GM23248 (cell line): Measurements from ENCODE around the gene IFT80. TPM values are rescaled to one million over a fixed set of nuclear protein-coding genes. Genes with fewer than 3 reads are reported as not detected.

ENCODE experiments used
- DNase-seq: peaks from one replicate; pipeline ENCODE4 v3.0.0-alpha.2; 2015
- H2AFZ ChIP-seq: fragments of 200-600 bp; sonication (generic); 2 replicates; pipeline ENCODE4 v1.6.1; 2016; ENCODE audit warnings: antibody characterized with exemption
- H3F3A ChIP-seq: fragments of 200-600 bp; sonication (generic); 2 replicates; pipeline ENCODE4 v1.6.1; 2016; ENCODE audit warnings: mild to moderate bottlenecking, antibody characterized with exemption, mixed run types; ENCODE audit not compliant: insufficient read depth
- H3K27ac ChIP-seq: fragments of 200-600 bp; sonication (generic); 2 replicates; pipeline ENCODE4 v1.5.1; 2016; ENCODE audit warnings: mild to moderate bottlenecking
- H3K27me3 ChIP-seq: fragments of 200-600 bp; sonication (generic); replicated peaks from 2 replicates; pipeline ENCODE4 v1.6.1; 2016; ENCODE audit warnings: mild to moderate bottlenecking; ENCODE audit not compliant: insufficient read depth
- H3K36me3 ChIP-seq: fragments of 200-600 bp; sonication (generic); 2 replicates; pipeline ENCODE4 v1.6.1; 2016; ENCODE audit warnings: low read depth, mild to moderate bottlenecking
- H3K4me1 ChIP-seq: fragments of 200-600 bp; sonication (generic); 2 replicates; pipeline ENCODE4 v1.6.1; 2016; ENCODE audit warnings: mild to moderate bottlenecking; ENCODE audit not compliant: insufficient read depth
- H3K4me2 ChIP-seq: fragments of 200-600 bp; sonication (generic); one replicate; pipeline ENCODE4 v1.6.1; 2016; ENCODE audit warnings: mild to moderate bottlenecking; ENCODE audit not compliant: unreplicated experiment
- H3K4me3 ChIP-seq: fragments of 200-600 bp; sonication (generic); 2 replicates; pipeline ENCODE4 v1.5.1; 2016; ENCODE audit warnings: mild to moderate bottlenecking
- H3K79me2 ChIP-seq: fragments of 200-600 bp; sonication (generic); 2 replicates; pipeline ENCODE4 v1.6.1; 2016; ENCODE audit warnings: mild to moderate bottlenecking; ENCODE audit not compliant: insufficient read depth
- H3K9ac ChIP-seq: fragments of 200-600 bp; sonication (generic); 2 replicates; pipeline ENCODE4 v1.6.1; 2016; ENCODE audit warnings: mild to moderate bottlenecking
- H3K9me2 ChIP-seq: fragments of 200-600 bp; sonication (generic); 2 replicates; pipeline ENCODE4 v1.6.1; 2016; ENCODE audit warnings: mixed run types, mild to moderate bottlenecking, moderate library complexity; ENCODE audit not compliant: insufficient read depth
- H3K9me3 ChIP-seq: fragments of 200-600 bp; sonication (generic); one replicate; pipeline ENCODE4 v1.6.1; 2017; ENCODE audit warnings: low read depth
- H4K20me1 ChIP-seq: fragments of 200-600 bp; sonication (generic); 2 replicates; pipeline ENCODE4 v1.6.0; 2016; ENCODE audit not compliant: insufficient read depth
- EZH2 ChIP-seq: fragments of 200-600 bp; sonication (generic); IDR thresholded peaks from 2 replicates; pipeline ENCODE4 v1.6.1; 2018; ENCODE audit warnings: antibody characterized with exemption, mild to moderate bottlenecking; ENCODE audit not compliant: insufficient read depth, poor library complexity, severe bottlenecking
- EZH2phosphoT487 ChIP-seq: fragments of 200-600 bp; sonication (generic); IDR thresholded peaks from 2 replicates; pipeline ENCODE4 v1.6.1; 2018; ENCODE audit warnings: antibody characterized with exemption, moderate library complexity, mild to moderate bottlenecking, low read depth; ENCODE audit not compliant: insufficient read depth
- WGBS, 2 experiments: methylation state at CpG; one replicate each; pipeline ENCODE4 v1.1.6; 2015 to 2017; ENCODE audit warnings: low lambda C conversion rate in 2 of 2, low coverage in 1 of 2; ENCODE audit errors: missing lambda C conversion rate in 2 of 2; 5-methylcytosine and 5-hydroxymethylcytosine counted together
- in situ Hi-C: fragments of 300-500 bp; cut with MboI; formaldehyde crosslinking; loops from 2 replicates; pipeline ENCODE4 v1.15.0; 2020
- polyA plus RNA-seq: library from polyadenylated mRNA; unstranded; fragments of >200 nt; fragmentation: Nextera tagmentation; extraction: Ambion mirVana; gene quantifications from 2 replicates; pipeline ENCODE4 v1.2.1, GENCODE V29; 2016
- total RNA-seq: library from RNA; depleted of rRNA; stranded (reverse); fragments of >200 nt; shearing (Covaris generic); gene quantifications from 2 replicates; pipeline ENCODE4 v1.2.3, GENCODE V29; 2014

Gene IFT80
- total and polyA plus RNA-seq, 2 experiments from 2014 or later, result 19.8 to 48.4 TPM

DNA sequence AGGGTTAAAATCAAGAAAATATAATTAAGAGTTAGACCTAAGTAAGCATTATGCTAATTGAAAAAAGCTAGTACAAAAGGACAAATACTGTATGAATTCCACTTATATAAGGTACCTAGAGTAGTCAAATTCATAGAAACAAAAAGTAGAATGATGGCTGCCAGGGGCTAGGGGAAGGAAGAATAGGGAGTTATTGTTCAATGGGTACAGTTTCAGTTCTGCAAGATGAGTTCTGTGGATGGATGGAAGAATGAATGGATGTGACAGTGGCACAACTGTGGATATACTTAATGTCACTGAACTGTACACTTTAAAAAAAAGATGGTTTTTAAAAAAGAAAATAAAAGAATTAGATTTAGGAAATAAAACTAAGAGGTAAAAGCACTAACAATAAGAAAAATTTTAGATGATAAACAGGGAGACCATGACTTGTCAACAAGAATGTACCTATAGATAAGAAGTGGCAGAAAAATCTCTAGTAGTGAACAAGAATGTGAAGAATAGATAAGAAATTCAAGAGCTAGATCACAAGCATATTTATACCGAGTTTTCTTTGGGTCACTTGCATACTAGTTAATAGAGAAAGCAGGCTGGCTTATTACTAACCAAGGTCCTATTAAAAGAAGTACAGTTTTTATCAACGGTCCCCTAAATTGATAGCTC is 5.5 kb downstream of the IFT80 start:
- Histone ChIP-seq H3K36me3 (no peaks in the 10 kb centered on the region), H3K27me3 (no peaks in the 10 kb centered on the region), H3K9me3 (no peaks in the 10 kb centered on the region), H2AFZ (no peak overlapping the region), H3K79me2 (peaks cover 90% of the 10 kb centered on the region), H3K27ac (no peak overlapping the region), H3K4me1 (peaks cover 22% of the 10 kb centered on the region), H3F3A (peaks cover 18% of the 10 kb centered on the region; the same call in 1 of the 2 replicates), H4K20me1 (no peaks in the 10 kb centered on the region), H3K4me3 (no peak overlapping the region), H3K9ac (no peak overlapping the region), H3K9me2 (no peaks in the 10 kb centered on the region), H3K4me2 (no peak overlapping the region)
- 78 to 83% methylated on average over 2 of the region's 2 CpGs for WGBS, 2 experiments
- in situ Hi-C loops, result no loop called here
- DNase-seq, result no peak
- TF ChIP-seq EZH2, result no peak
- no peak for TF ChIP-seq EZH2phosphoT487

DNA sequence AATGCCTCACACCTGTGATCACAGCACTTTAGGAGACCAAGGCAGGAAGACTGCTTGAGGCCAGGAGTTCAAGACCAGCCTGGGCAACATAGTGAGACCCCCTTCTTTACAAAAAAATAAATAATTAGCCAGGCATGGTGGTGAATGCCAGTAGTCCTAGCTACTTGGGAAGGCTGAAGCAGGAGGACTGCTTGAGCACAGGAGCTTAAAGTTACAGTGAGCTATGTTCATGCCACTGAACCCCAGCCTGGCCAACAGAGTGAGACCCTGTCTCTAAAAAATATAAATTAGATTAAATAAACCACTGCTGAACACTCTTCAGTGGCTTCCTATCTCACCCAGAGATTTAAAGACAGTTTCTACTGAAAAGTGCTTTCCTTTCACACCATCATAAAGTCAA is 6.2 kb downstream of the IFT80 start:
- Histone ChIP-seq H3K4me2 (no peak overlapping the region), H3K9ac (no peak overlapping the region), H3K9me2 (no peaks in the 10 kb centered on the region), H3F3A (peaks cover 18% of the 10 kb centered on the region; the same call in 1 of the 2 replicates), H3K9me3 (no peaks in the 10 kb centered on the region), H3K27ac (no peak overlapping the region), H2AFZ (no peak overlapping the region), H4K20me1 (no peaks in the 10 kb centered on the region), H3K4me1 (peaks cover 16% of the 10 kb centered on the region), H3K36me3 (no peaks in the 10 kb centered on the region), H3K4me3 (no peak overlapping the region), H3K27me3 (no peaks in the 10 kb centered on the region), H3K79me2 (peaks cover 88% of the 10 kb centered on the region)
- no peak for TF ChIP-seq EZH2phosphoT487
- TF ChIP-seq EZH2, result no peak
- in situ Hi-C loops, result no loop called here
- DNase-seq, result no peak

DNA sequence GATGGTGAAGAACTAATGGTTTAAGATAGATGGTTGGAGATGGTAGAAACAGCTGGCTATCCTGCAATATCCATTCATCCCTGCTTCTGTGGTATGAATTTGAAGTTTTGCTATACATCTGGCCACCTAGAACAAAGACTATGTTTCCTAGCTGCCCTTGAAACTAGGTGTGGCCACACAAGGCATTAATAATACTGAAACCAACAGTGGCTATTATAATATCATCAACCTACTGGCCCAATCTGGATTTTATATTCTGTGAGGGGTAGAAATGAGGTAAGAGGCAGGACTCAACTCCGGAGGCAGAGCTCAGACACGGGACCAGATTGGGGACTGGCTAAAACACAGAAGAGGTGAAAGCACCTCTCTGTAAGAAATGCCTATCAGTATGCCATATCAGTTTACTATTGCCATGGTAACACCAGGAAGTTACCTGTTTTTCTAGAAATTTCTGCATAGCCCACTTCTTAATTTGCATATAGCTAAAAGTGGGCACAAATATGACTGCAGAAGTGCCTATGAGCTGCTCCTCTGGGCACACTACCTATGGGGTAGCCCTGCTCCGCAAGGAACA is 8.4 kb downstream of the IFT80 start:
- Histone ChIP-seq H4K20me1 (no peaks in the 10 kb centered on the region), H3F3A (peaks cover 7% of the 10 kb centered on the region; the same call in 1 of the 2 replicates), H3K4me1 (peaks cover 12% of the 10 kb centered on the region), H3K9me3 (no peaks in the 10 kb centered on the region), H3K36me3 (no peaks in the 10 kb centered on the region), H3K27me3 (no peaks in the 10 kb centered on the region), H3K27ac (no peak overlapping the region), H3K79me2 (peaks cover 88% of the 10 kb centered on the region), H3K9ac (no peak overlapping the region), H3K9me2 (no peaks in the 10 kb centered on the region), H3K4me3 (no peak overlapping the region), H3K4me2 (no peak overlapping the region), H2AFZ (no peak overlapping the region)
- DNase-seq, result no peak
- TF ChIP-seq EZH2, result no peak
- TF ChIP-seq EZH2phosphoT487, result no peak
- 79 to 87% methylated on average over 3 of the region's 3 CpGs for WGBS, 2 experiments
- in situ Hi-C loops, result no loop called here

DNA sequence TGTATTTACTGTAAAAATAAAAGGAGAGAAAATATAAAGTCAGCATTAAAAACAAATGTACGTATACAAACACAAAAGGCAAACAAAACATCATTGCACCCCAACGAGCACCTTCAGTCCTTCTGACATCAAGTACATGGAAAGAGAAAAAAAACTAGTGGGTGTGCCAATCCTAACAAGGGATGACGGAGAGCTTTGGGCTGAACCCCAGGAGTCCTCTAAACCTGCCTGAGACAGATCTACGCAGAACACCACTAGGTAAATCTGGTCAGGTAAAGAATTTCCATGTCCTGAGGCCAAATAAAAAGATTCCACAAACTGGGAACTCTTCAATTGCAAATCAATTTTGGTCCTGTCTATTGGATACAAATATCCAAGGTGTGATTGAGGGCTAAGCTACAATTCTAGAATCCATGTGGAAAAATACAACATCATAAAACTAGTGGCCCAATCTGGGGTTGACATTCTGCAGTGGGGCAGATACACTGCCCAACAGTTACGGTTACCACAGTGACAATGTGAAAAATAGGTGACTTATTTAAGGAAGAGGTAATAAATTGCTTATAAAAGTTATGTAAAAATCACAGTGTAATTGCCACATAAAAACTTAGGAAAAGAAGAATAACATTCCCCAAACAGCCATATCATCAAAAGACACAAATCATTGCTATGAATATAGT is 14.2 kb downstream of the IFT80 start:
- in situ Hi-C loops, result no loop called here

More for the DNA sequence above, 14.2 kb downstream of the IFT80 start:
- Histone ChIP-seq H3K79me2 (peaks cover 85% of the 10 kb centered on the region), H3K4me2 (no peak overlapping the region), H4K20me1 (peaks cover 2% of the 10 kb centered on the region; the same call in 1 of the 2 replicates), H3K4me1 (peaks cover 13% of the 10 kb centered on the region), H3K9ac (no peak overlapping the region), H3K4me3 (no peak overlapping the region), H3F3A (peaks cover 15% of the 10 kb centered on the region; the same call in 1 of the 2 replicates), H3K36me3 (no peaks in the 10 kb centered on the region), H3K27ac (no peak overlapping the region), H3K27me3 (no peaks in the 10 kb centered on the region), H2AFZ (no peak overlapping the region), H3K9me2 (no peaks in the 10 kb centered on the region), H3K9me3 (no peaks in the 10 kb centered on the region)
- WGBS, 2 experiments, result 92 to 96% methylated on average over 5 of the region's 5 CpGs
- TF ChIP-seq EZH2, result no peak
- no peak for TF ChIP-seq EZH2phosphoT487
- DNase-seq, result no peak
